Measurements from ENCODE around the gene CARD11. TPM values are rescaled to one million over a fixed set of nuclear protein-coding genes. Genes with fewer than 3 reads are reported as not detected.
"Not testable (repeated sequence)": the region's sequence is repeated elsewhere in the genome, so short reads cannot be mapped to it uniquely, and the experiment has no call there.

The CARD11 gene
- polyA plus RNA-seq, 4 donors: 0.67 to 5.4 (median 3.2) TPM

DNA sequence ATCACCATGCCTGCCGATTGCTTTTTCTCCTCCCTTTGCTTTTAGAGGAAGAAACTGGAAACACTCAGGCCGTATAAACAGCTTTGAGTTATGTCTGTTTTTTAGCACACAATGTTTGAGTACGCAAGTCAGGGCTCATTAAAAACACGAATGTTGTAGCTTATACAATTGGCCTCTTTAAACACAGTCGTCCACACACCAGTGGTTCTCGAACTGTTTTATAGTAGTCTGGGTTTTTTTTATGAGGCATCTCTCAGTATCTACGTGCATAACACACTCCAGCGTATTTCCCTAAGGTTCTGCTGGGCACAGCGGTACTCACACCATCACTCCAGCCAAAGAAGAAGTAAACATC, 13.4 kb upstream of the CARD11 start:
- Histone ChIP-seq H3K9me3 (ENCODE audit: control insufficient read depth in 2 of 2, insufficient read depth in 1 of 2, low read depth in 1 of 2, low read length in 1 of 2) (peaks cover 0 to 5% of the 10 kb centered on the region in 2 donors), H3K36me3 (ENCODE audit: control insufficient read depth in 3 of 3, insufficient read depth in 2 of 3, low read depth in 1 of 3, low read length in 3 of 3) (no peaks in the 10 kb centered on the region), H3K4me1 (ENCODE audit: control insufficient read depth in 3 of 3, insufficient read depth in 2 of 3, low read depth in 1 of 3, low read length in 2 of 3) (no peaks in the 10 kb centered on the region), H3K4me3 (ENCODE audit: low read depth in 1 of 3, low read length in 3 of 3) (no peak overlapping the region), H3K27ac (ENCODE audit: low read depth in 1 of 3, low read length in 2 of 3) (no peak overlapping the region), H3K27me3 (ENCODE audit: control insufficient read depth in 3 of 3, insufficient read depth in 3 of 3, low read length in 3 of 3) (peaks cover 0 to 17% (median 9%) of the 10 kb centered on the region in 3 donors)
- FAIRE-seq (no peak), DNase-seq (peak in 1 of 2 donors; percentile 19)
- WGBS, 3 donors: 46 to 51% (median 51%) methylated on average over 9 of the region's 9 CpGs

GRCh38 chr7:3056234-3057065, 12.8 kb upstream of the CARD11 start:
- no peak for DNase-seq
- FAIRE-seq: no peak

DNA sequence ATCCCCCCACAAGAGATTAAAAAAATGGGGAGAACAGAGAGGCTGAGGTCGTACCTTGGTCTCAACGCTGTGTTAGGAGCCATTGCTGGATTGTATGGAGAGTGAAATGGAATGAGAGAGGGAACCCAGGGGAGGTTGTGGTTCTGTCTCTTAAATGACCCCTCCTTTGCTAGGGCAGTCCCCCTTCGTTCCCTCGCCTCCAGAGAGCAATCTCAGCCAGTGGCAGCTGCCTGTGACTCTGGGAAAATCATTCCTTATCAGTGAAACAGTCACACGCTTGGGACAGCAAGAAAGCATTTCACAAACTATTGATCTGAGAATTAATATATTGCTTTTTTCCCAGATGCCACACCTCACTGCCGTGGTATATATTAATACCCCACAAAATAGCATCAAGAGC, 12.0 kb upstream of the CARD11 start:
- H3K9me3 ChIP-seq (ENCODE audit: control insufficient read depth in 2 of 2, insufficient read depth in 1 of 2, low read depth in 1 of 2, low read length in 1 of 2): peaks cover 0 to 9% of the 10 kb centered on the region in 2 donors
- WGBS, 3 donors: 40 to 63% (median 46%) methylated on average over 6 of the region's 6 CpGs
- H3K27ac ChIP-seq (ENCODE audit: low read depth in 1 of 3, low read length in 2 of 3): no peak overlapping the region
- H3K4me1 ChIP-seq (ENCODE audit: control insufficient read depth in 3 of 3, insufficient read depth in 2 of 3, low read depth in 1 of 3, low read length in 2 of 3): no peaks in the 10 kb centered on the region
- FAIRE-seq: no peak
- no peak overlapping the region for H3K4me3 ChIP-seq (ENCODE audit: low read depth in 1 of 3, low read length in 3 of 3)
- DNase-seq: no peak
- H3K27me3 ChIP-seq (ENCODE audit: control insufficient read depth in 3 of 3, insufficient read depth in 3 of 3, low read length in 3 of 3): peaks cover 0 to 17% (median 7%) of the 10 kb centered on the region in 3 donors
- H3K36me3 ChIP-seq (ENCODE audit: control insufficient read depth in 3 of 3, insufficient read depth in 2 of 3, low read depth in 1 of 3, low read length in 3 of 3): no peaks in the 10 kb centered on the region

More at GRCh38 chr7:3056234-3057065, 12.8 kb upstream of the CARD11 start:
- WGBS, 3 donors: 45 to 53% (median 51%) methylated on average over 24 of the region's 24 CpGs
- Histone ChIP-seq H3K9me3 (ENCODE audit: control insufficient read depth in 2 of 2, insufficient read depth in 1 of 2, low read depth in 1 of 2, low read length in 1 of 2) (peaks cover 0 to 9% of the 10 kb centered on the region in 2 donors), H3K4me1 (ENCODE audit: control insufficient read depth in 3 of 3, insufficient read depth in 2 of 3, low read depth in 1 of 3, low read length in 2 of 3) (no peaks in the 10 kb centered on the region), H3K27me3 (ENCODE audit: control insufficient read depth in 3 of 3, insufficient read depth in 3 of 3, low read length in 3 of 3) (peaks cover 0 to 17% (median 9%) of the 10 kb centered on the region in 3 donors), H3K4me3 (ENCODE audit: low read depth in 1 of 3, low read length in 3 of 3) (no peak overlapping the region), H3K36me3 (ENCODE audit: control insufficient read depth in 3 of 3, insufficient read depth in 2 of 3, low read depth in 1 of 3, low read length in 3 of 3) (no peaks in the 10 kb centered on the region), H3K27ac (ENCODE audit: low read depth in 1 of 3, low read length in 2 of 3) (no peak overlapping the region)

GRCh38 chr7:3042861-3043489, 692 bp downstream of the CARD11 start:
- WGBS, 3 donors: 21 to 28% (median 25%) methylated on average over 15 to 17 of the region's 17 CpGs
- H3K27ac ChIP-seq (ENCODE audit: low read depth in 1 of 3, low read length in 2 of 3): peak overlapping the region in 2 of 3 donors; percentile 11 to 56
- peak overlapping the region; percentile 41 to 69 (median 61) for H3K4me3 ChIP-seq (ENCODE audit: low read depth in 1 of 3, low read length in 3 of 3)
- no peaks in the 10 kb centered on the region for H3K9me3 ChIP-seq (ENCODE audit: control insufficient read depth in 2 of 2, insufficient read depth in 1 of 2, low read depth in 1 of 2, low read length in 1 of 2)
- FAIRE-seq (no peak), DNase-seq (peak; percentile 29 to 49)
- no peaks in the 10 kb centered on the region for H3K4me1 ChIP-seq (ENCODE audit: control insufficient read depth in 3 of 3, insufficient read depth in 2 of 3, low read depth in 1 of 3, low read length in 2 of 3)
- H3K27me3 ChIP-seq (ENCODE audit: control insufficient read depth in 3 of 3, insufficient read depth in 3 of 3, low read length in 3 of 3): peaks cover 0 to 2% (median 0%) of the 10 kb centered on the region in 3 donors
- H3K36me3 ChIP-seq (ENCODE audit: control insufficient read depth in 3 of 3, insufficient read depth in 2 of 3, low read depth in 1 of 3, low read length in 3 of 3): no peaks in the 10 kb centered on the region

- FAIRE-seq (no peak), DNase-seq (no peak)
- Histone ChIP-seq H3K4me3 (ENCODE audit: low read depth in 1 of 3, low read length in 3 of 3) (no peak overlapping the region), H3K27ac (ENCODE audit: low read depth in 1 of 3, low read length in 2 of 3) (no peak overlapping the region), H3K27me3 (ENCODE audit: control insufficient read depth in 3 of 3, insufficient read depth in 3 of 3, low read length in 3 of 3) (peaks cover 0 to 2% (median 0%) of the 10 kb centered on the region in 3 donors), H3K4me1 (ENCODE audit: control insufficient read depth in 3 of 3, insufficient read depth in 2 of 3, low read depth in 1 of 3, low read length in 2 of 3) (no peaks in the 10 kb centered on the region), H3K9me3 (ENCODE audit: control insufficient read depth in 2 of 2, insufficient read depth in 1 of 2, low read depth in 1 of 2, low read length in 1 of 2) (no peaks in the 10 kb centered on the region), H3K36me3 (ENCODE audit: control insufficient read depth in 3 of 3, insufficient read depth in 2 of 3, low read depth in 1 of 3, low read length in 3 of 3) (no peaks in the 10 kb centered on the region)
- WGBS, 3 donors: 87 to 91% (median 90%) methylated on average over 27 of the region's 27 CpGs
Observed at GRCh38 chr7:3041986-3042675, 1.5 kb downstream of the CARD11 start.

- 79 to 86% (median 85%) methylated on average over 9 of the region's 9 CpGs for WGBS, 3 donors
- Histone ChIP-seq H3K9me3 (ENCODE audit: control insufficient read depth in 2 of 2, insufficient read depth in 1 of 2, low read depth in 1 of 2, low read length in 1 of 2) (no peaks in the 10 kb centered on the region), H3K4me3 (ENCODE audit: low read depth in 1 of 3, low read length in 3 of 3) (no peak overlapping the region), H3K36me3 (ENCODE audit: control insufficient read depth in 3 of 3, insufficient read depth in 2 of 3, low read depth in 1 of 3, low read length in 3 of 3) (no peaks in the 10 kb centered on the region), H3K27me3 (ENCODE audit: control insufficient read depth in 3 of 3, insufficient read depth in 3 of 3, low read length in 3 of 3) (peaks cover 0 to 2% (median 0%) of the 10 kb centered on the region in 3 donors), H3K27ac (ENCODE audit: low read depth in 1 of 3, low read length in 2 of 3) (no peak overlapping the region), H3K4me1 (ENCODE audit: control insufficient read depth in 3 of 3, insufficient read depth in 2 of 3, low read depth in 1 of 3, low read length in 2 of 3) (no peaks in the 10 kb centered on the region)
- FAIRE-seq: no peak
- DNase-seq: no peak
Observed at GRCh38 chr7:3039787-3040186, 3.9 kb downstream of the CARD11 start.

GRCh38 chr7:3038011-3038410, 5.7 kb downstream of the CARD11 start:
- DNase-seq; H3K27me3 ChIP-seq (ENCODE audit: control insufficient read depth in 3 of 3, insufficient read depth in 3 of 3, low read length in 3 of 3); H3K9me3 ChIP-seq (ENCODE audit: control insufficient read depth in 2 of 2, insufficient read depth in 1 of 2, low read depth in 1 of 2, low read length in 1 of 2); H3K4me3 ChIP-seq (ENCODE audit: low read depth in 1 of 3, low read length in 3 of 3); FAIRE-seq; H3K36me3 ChIP-seq (ENCODE audit: control insufficient read depth in 3 of 3, insufficient read depth in 2 of 3, low read depth in 1 of 3, low read length in 3 of 3); H3K4me1 ChIP-seq (ENCODE audit: control insufficient read depth in 3 of 3, insufficient read depth in 2 of 3, low read depth in 1 of 3, low read length in 2 of 3); H3K27ac ChIP-seq (ENCODE audit: low read depth in 1 of 3, low read length in 2 of 3): not testable (repeated sequence)
- 75 to 81% (median 80%) methylated on average over 7 of the region's 7 CpGs for WGBS, 3 donors

DNA sequence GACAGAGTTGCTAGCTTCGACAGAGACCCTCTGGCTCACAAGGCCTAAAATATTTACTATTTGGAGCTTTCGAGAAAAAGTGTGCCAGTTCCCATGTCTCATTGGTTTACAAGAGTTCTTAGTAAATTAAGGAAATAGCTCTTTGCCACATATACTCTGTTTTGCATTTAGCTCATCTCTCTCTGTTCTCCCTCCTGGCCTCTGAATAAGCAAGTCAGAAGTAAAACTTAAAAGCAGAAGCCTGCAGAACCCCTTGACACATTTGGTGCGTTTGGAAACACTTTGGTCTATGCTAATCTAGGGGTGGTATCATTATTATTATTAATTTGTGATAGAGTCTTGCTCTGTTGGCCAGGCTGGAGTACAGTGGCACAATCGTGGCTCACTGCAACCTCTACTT, 6.4 kb downstream of the CARD11 start:
- no peaks in the 10 kb centered on the region for H3K27me3 ChIP-seq (ENCODE audit: control insufficient read depth in 3 of 3, insufficient read depth in 3 of 3, low read length in 3 of 3)
- H3K36me3 ChIP-seq (ENCODE audit: control insufficient read depth in 3 of 3, insufficient read depth in 2 of 3, low read depth in 1 of 3, low read length in 3 of 3): no peaks in the 10 kb centered on the region
- no peaks in the 10 kb centered on the region for H3K4me1 ChIP-seq (ENCODE audit: control insufficient read depth in 3 of 3, insufficient read depth in 2 of 3, low read depth in 1 of 3, low read length in 2 of 3)
- H3K4me3 ChIP-seq (ENCODE audit: low read depth in 1 of 3, low read length in 3 of 3): no peak overlapping the region
- DNase-seq (no peak), FAIRE-seq (no peak)
- H3K27ac ChIP-seq (ENCODE audit: low read depth in 1 of 3, low read length in 2 of 3): no peak overlapping the region
- WGBS, 3 donors: 62 to 85% (median 78%) methylated on average over 3 to 4 of the region's 4 CpGs
- no peaks in the 10 kb centered on the region for H3K9me3 ChIP-seq (ENCODE audit: control insufficient read depth in 2 of 2, insufficient read depth in 1 of 2, low read depth in 1 of 2, low read length in 1 of 2)

All from small intestine (tissue), 7 donors.